COLO829 (cell line): Measurements from ENCODE around the gene AIFM2.
"Not testable (repeated sequence)": the region's sequence is repeated elsewhere in the genome, so short reads cannot be mapped to it uniquely, and the experiment has no call there.

ENCODE experiments used
- DNase-seq: peaks from one replicate; pipeline ENCODE4 v3.0.0; 2012; ENCODE audit warnings: low spot score

The AIFM2 gene

GRCh38 chr10:70145666-70146488 lies 13.3 kb upstream of the AIFM2 start:
- DNase-seq = no peak

- no peak for DNase-seq
Observed at GRCh38 chr10:70145166-70145665, 12.6 kb upstream of the AIFM2 start.

GRCh38 chr10:70144372-70145110 lies 11.9 kb upstream of the AIFM2 start:
- DNase-seq = no peak

GRCh38 chr10:70142555-70142954 lies 9.9 kb upstream of the AIFM2 start:
- no peak for DNase-seq

- DNase-seq = no peak
Observed at GRCh38 chr10:70140297-70140696, 7.7 kb upstream of the AIFM2 start.

- no peak for DNase-seq
Observed at GRCh38 chr10:70139997-70140250, 7.3 kb upstream of the AIFM2 start.

GRCh38 chr10:70139151-70139996 lies 6.7 kb upstream of the AIFM2 start:
- DNase-seq = no peak

- no peak for DNase-seq
Observed at GRCh38 chr10:70137927-70138883, 5.6 kb upstream of the AIFM2 start.

GRCh38 chr10:70137135-70137534 lies 4.5 kb upstream of the AIFM2 start:
- no peak for DNase-seq

GRCh38 chr10:70135684-70136083 lies 3.1 kb upstream of the AIFM2 start:
- DNase-seq = no peak

- DNase-seq = no peak
Observed at GRCh38 chr10:70135046-70135445, 2.4 kb upstream of the AIFM2 start.

- no peak for DNase-seq
Observed at GRCh38 chr10:70131560-70131937, 1.1 kb downstream of the AIFM2 start.

GRCh38 chr10:70130878-70131559 lies 1.6 kb downstream of the AIFM2 start:
- no peak for DNase-seq

- DNase-seq = no peak
Observed at GRCh38 chr10:70126700-70127395, 5.8 kb downstream of the AIFM2 start.

- no peak for DNase-seq
Observed at GRCh38 chr10:70125918-70126552, 6.6 kb downstream of the AIFM2 start.

GRCh38 chr10:70124918-70125317 lies 7.7 kb downstream of the AIFM2 start:
- no peak for DNase-seq

- no peak for DNase-seq
Observed at GRCh38 chr10:70124415-70124814, 8.2 kb downstream of the AIFM2 start.

GRCh38 chr10:70123817-70124216 lies 8.8 kb downstream of the AIFM2 start:
- DNase-seq = no peak

GRCh38 chr10:70123166-70123565 lies 9.5 kb downstream of the AIFM2 start:
- DNase-seq = not testable (repeated sequence)

GRCh38 chr10:70122742-70123141 lies 9.9 kb downstream of the AIFM2 start:
- no peak for DNase-seq
